HG03039 (cell line): ENCODE results near the gene SLC7A6OS.

Experiments used
- ATAC-seq: cut with Tn5 transposase; IDR thresholded peaks from one replicate; pipeline ENCODE4 v1.9.1; 2021; ENCODE audit warnings: mild to moderate bottlenecking, moderate library complexity; ENCODE audit not compliant: unreplicated experiment

The SLC7A6OS gene

DNA sequence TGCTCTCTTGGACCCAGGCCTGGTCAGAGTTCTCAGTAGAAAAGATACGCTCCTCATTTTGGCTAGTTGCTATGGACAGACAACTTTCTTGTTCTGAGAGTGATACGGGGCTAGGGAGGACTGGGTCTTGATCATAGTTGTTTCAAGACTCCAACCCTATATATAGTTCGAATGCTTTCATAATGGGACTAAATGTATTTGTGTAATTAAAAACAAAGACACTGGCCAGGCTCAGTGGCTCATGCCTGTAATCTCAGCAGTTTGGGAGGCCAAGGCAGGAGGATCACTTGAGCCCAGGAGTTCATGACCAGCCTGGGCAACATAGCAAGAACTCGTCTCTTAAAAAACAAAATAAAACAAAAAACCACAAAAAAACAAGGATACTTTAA is 28.7 kb downstream of the SLC7A6OS start:
- ATAC-seq = no peak

DNA sequence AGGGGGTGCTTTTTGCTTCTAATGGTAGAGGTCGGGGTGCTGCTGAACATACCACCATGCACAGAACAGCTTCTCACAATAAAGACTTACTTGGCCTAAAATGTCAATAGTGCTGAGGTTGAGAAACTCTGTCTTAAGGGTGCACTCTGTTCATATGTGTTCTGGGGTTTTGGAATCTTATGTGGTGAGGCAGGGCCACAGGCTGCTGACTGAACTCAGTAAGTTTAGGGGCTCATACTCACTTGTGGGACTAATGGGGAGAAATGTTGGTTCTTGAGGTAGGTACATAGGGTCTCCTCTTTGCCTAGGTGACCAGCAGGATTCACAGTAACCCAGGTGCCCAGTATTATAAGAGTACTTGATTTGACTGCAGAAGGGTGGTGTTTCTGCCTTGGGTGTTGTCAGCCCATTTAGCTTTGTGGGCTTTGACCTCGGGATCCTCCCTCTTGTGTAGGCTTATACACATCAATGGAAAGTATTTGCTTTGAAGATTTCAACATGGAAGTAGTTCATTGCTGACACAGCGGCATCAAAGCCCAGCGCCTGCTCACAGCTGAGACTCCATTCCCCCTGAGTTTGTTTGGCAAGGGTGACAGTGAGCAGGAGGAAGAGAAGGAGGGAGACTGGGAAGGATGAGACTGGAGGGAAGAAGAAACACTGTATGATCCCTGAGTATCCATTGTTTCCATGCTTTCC is 29.2 kb downstream of the SLC7A6OS start:
- ATAC-seq = no peak

DNA sequence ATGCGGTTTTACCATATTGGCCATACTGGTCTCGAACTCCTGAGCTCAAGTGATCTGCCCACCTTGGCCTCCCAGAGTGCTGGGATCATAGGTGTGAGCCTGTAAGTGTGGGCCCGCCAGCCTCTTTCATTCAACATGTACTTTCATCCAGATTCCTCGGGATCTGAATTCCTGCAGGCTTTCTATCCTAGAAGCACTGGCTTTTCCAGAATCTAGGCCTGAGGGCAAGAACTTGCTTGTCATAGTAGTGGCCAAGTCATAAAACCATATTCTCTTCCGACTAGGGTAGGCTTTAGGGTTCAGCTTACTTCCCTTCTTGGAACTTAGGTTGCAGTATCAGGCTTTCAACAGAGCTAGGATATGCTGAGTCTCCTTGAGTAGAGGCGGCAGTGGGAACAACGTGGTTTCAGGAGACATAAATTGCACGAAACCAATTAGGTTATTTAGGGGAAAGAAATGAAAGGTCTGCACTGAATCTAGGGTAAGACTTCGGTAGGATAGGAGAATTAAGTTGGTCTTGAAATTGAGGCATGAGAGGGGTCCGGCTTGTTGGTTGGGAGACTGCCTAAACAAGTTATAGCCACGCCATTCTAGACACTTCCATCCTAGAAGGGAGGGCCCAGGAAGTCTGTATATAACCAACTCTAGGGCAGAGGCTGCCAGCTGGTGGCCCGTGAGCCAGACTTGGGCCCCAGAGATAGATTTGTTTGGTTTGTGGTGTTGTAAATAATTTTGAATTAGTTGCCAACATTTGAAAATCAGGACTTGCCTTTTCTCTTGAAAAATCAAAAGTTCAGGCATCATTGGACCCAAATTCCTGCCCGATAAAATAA is 30.8 kb downstream of the SLC7A6OS start:
- no peak for ATAC-seq

DNA sequence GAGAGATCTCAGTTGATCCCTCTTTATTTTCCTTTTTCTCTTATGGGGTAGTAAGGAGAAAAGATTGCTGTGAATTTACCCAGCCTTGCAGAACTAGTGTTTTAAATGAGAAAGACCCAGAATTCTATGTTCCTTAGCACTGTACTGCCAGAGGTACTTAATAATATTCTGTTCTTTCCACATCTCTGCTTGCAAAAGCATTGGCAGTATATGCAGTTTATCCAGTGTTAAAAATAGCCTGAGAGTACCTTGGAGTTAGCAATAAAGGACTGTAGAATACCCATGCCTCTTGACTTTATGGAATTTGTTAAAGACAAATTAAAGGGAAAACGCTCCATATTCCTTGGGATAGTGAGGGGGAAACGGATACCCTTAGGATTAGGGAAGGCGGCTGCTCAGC is 34.5 kb downstream of the SLC7A6OS start:
- no peak for ATAC-seq

DNA sequence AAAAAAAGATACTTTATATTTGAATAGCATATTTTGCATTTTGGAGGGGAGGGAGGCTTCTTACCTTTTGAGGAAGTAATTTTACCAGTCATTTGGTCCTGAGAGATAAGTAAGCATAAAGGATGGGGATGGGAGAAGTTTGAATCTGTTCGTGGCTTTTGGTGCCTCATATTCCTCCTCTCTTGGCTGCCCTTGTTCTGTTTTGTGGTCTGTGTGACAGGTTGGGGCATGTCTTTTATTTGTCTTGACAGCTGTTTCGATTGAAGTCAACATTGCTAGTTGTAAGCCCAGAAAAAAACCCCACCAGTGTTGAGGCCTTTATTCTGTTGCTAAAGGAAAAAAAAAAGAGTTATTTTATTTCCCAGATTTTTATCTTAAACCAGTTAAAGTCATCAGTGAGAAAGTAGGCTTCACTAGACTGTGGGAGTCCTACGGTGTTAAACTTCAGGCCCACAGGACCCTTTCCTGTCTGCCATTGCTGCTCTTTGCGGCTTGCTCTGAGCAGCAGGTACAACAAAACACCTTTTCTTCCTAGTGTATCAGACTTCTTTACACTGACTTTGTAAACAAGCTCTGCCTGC is 35.0 kb downstream of the SLC7A6OS start:
- ATAC-seq = peak; percentile 63

DNA sequence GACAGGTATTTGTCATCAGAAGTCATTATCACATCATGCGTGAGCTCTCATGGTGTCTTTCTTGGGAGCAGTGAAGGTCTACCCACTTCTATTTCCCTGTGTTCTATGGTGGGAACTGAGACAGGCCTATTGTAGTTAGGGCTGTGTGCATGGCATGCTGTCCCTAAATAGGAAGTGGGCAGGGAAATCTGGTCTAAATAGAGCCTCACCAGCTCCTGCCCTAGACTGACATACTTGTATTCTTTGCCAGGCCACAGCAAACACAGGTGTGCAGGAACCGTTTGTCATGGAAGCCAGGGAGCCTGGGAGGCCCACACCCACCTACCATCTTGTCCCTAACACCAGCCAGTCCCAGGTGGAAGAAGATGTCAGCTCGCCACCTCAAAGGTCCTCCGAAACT is 36.3 kb downstream of the SLC7A6OS start:
- ATAC-seq = no peak

DNA sequence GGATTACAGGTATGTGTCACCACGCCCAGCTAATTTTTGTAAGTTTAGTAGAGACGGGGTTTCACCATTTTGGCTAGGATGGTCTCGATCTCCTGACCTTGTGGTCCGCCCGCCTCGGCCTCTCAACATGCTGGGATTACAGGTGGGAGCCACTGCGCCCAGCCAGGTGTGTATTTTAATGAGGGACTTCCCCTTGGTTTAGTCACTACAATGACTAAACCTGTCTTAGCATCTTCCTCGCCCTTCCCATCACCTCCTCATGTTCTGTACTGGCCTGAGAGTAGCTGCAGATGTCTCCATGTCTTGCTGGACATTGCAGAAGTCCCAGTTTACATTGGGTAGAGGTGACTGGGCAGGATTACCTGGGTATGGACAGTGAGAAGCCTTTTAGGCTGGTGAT is 36.9 kb downstream of the SLC7A6OS start:
- ATAC-seq = no peak

DNA sequence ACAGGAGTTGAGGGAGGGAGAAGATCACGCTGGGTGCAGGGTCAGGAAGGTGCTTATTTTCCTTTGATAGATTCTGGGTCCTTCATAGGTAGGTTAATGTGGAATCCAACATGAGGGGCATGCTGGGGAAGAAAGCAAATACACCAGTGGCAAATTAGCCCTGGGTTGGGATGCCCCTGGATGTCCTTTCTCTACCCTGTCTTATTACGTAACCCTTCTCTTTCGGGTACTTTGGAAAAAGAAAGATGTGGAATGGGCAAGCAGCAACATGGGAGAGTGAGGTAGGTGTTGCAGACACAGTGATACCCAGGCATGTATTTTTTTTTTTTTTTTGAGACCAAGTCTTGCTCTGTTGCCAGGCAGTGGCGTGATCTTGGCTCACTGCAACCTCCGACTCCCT is 37.3 kb downstream of the SLC7A6OS start:
- no peak for ATAC-seq

DNA sequence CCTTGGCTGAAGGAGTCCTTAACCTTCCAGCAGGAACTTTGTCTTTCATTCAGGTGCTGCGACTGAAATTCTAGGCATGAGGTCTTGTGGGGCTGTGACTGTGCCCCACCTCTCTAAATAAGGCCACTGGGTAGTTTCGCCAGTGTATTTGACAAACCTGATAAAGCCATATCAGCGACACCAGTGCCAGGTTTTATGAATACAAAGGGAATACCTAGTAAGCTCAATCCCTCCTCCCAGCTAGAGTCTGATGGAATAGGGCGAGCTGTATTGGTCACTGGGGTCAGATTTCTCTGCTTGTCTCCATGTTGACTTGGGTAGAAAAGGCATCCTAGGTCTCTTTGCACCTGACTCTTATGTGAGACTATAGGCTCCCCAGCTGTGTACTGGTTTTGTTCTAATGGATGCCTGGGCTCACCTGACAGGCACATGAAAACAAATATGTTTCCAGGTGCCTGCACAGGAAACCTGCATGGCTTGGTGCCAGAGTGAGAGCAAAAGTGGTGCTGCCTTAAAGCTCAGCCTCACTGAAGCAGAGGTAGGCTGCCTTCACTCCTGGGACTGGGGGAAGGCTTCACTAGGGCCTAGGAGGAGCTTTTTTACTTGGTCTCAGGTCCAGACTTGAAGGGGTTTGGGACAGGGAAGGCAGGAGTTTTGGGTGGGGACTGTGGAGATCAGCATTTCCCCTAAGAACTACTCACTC is 38.1 kb downstream of the SLC7A6OS start:
- ATAC-seq = no peak

DNA sequence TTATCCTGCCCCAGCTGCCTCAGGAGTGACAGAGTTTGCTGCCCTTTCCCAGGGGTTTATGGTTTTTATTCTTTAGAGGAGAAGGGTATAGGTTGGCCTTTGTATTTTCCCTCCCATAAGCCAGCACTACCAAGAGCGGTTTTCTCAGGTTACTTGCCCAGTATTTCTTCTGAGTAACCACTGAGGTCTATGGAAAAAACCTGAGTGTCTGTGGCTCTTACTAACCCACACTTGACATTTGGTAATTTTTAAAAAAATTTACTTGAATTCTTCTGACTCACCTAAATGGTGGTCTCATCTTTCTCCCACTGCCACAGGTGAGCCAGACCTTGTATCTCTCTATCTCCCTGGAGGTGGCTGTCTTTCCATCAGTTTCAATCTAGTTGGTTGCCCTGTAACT is 40.4 kb downstream of the SLC7A6OS start:
- no peak for ATAC-seq

DNA sequence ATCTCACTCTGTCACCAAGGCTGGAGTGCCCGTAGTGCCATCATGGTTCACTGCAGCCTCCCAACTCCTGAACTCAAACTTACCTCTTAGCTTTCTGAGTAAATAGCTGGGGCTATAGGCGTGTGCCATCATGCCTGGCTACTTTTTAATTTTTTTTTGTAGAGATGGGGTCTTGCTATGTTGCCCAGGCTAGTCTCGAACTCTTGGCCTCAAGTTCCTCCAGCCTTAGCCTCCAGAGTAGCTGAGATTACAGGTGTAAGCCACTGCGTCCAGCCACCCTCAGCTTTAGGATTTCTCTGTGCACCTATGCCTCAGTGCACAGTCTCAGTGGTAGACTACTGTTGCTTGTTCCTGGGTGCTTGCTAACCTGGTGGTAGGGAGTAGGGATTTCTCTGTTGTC is 41.0 kb downstream of the SLC7A6OS start:
- no peak for ATAC-seq

DNA sequence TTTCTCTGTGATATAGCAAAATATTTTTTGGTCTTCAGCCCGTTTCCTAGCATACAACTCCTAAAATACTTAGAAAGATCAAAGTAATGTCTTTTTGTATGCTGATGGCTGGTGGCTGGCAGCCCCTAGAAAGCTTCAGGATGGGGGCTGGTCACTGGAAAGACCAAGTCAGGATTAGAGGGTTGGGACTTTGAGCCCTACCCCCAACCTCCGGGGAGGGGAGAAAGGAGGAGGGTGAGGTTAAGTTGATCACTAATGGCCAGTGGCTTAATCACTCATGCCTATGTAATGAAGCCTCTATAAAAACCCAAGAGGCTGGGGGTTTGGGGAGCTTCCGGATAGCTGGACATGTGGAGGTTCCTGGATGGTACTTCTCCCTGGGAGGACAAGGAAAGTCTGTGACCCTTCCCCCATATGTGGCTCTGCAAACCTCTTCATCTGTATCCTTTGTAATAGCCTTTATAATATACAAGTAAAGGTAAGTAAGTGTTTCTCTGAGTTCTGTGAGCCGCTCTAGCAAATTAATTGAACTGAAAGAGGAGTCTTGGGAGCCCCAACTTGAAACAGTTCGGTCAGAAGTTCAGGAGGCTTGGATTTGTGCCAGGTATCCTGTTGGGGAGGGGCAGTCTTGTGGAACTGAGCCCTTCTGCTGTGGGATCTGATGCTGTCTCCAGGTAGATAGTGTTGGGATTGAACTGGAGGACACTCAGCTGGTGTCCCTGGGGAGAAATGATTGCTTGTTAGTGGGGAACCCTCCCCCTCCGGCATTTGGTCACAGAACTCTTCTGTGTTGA is 42.9 kb downstream of the SLC7A6OS start:
- ATAC-seq = no peak

DNA sequence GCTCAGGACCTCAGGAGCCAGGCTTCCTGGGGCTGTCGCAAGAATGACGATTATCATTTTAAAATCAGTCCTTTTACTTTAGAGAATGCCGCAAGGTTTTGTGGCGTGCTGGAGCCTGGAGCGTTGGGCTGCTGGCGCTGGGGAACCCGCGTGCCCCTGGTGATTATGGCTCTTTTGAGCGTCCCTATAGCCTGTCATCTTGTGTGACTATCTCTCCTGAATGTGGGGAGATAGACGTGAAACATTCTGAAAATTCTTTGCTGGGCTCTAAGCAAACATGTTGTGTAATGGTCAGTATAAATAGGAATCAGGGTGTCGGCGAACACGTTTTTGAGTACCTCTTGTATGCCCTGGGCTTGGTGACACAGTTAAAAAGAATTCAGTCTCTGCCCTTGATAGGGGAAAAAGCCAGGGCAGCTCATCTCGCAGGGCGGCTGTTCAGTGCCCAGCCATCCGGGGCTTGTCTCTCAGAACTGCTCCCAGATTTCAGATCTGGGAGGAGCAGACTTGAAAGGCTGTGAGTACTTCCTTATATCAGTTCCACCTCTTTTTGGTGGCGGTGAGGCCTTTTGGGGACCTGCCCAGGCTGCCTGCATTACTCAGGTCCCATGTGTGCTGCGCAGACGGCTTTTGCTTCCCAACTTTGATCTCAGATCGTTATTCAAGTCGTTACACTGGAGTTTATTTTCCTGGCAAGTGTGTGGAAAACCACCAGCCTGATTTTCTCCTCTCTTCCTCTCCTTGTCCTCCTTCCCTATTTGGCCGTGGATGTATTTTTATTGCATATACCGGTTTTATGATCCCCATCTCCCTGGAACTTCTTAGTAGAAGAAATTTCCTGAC is 45.4 kb downstream of the SLC7A6OS start:
- no peak for ATAC-seq

DNA sequence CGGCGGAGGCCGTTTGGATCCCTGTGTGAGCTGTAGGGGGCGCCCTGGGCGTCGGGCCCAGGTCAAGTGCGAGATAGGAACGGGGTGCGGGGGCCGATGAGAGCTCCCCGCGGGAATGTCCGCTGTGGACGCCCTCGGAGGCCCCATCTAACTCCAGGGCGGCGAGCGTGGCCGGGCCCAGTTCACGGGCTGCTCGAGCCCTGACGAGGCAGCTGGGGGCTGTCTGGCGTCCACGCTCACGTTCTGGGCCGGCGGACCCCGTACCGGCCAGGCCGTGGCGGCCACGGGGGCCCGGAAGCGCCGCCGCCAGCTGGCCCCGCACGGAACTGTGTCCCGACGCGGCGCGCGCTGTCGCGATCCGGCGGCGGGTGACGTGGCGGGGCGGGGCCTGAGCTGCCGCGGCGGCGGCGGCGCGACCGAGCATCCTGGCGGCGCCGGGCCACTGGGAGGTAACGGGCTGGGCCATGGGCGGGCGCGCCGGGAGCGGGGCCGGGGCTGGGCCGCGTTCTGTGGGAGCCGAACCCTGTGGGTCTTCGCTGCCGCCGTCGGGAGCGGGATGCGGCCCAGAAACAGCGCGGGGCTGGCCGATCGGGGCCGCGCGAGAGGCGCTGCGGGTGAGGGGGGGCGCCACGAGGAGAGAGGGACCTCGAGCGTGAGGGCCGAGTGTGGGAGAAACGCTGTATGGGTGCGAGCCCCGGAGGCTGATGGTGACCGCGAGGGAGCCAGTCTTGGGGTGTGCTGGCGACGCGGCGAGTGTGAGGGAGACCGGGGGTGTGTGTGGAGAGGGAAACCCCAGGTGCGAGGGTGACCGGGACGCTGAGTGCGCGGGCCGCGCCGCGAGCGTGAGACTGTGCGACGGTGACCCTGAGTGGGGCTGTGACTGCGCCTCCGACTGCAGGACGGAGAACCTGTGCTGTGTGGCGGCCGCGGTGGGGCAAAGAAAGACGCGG is 46.3 kb downstream of the SLC7A6OS start, which contains the start of gene SLC7A6:
Gene SLC7A6, plus strand, starts transcription at position 399 of the 950 bp plus-strand sequence. CDS start 10,201 bp downstream, outside the sequence.
- ATAC-seq = peak; percentile 58

DNA sequence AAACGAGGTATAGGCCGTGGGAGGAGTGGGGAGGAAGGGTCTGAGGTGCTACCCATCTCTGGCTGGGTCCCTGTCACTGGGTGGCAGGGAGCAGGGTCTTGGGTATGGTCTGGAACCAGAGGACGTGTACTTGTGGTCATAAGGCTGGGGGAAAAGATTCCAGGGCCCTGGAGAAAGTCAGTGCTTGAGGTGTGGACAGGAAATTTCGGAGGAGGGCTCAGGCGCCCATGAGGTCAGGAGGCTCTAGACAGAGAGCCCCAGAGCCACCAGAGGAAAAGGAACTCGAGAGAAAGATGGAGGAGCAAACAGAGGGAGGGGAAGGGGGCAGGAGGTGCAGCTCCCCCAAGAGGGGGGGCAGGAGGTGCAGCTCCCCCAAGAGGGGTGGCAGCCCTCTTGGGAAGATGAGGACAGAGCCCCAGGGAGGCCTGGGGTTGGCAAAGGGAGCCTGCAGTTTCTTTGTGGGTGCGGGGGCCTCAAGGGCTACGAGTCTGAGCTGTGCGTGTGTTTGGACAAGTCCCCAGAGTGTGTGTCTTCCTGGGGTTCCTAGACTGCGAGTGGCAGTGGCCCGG is 47.1 kb downstream of the SLC7A6OS start:
- ATAC-seq = no peak

DNA sequence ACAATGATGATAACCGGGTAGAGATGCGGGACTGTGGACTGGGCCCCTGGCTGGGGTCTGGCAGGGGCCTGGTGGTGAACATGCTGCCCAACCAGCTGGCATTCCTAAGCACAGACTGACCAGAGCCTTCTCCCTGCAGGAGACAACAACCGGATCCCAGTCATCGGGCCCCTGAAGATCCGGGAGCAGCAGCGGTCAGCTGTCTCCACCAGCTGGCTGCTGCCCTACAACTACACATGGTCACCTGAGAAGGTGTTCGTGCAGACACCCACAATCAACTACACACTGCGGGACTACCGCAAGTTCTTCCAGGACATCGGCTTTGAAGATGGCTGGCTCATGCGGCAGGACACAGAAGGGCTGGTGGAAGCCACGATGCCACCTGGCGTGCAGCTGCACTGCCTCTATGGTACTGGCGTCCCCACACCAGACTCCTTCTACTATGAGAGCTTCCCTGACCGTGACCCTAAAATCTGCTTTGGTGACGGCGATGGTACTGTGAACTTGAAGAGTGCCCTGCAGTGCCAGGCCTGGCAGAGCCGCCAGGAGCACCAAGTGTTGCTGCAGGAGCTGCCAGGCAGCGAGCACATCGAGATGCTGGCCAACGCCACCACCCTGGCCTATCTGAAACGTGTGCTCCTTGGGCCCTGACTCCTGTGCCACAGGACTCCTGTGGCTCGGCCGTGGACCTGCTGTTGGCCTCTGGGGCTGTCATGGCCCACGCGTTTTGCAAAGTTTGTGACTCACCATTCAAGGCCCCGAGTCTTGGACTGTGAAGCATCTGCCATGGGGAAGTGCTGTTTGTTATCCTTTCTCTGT is 51.5 kb downstream of the SLC7A6OS start:
- no peak for ATAC-seq
